Activated CD8-positive, alpha-beta T cell treated with anti-CD3 and anti-CD28 coated beads for 36 hours (primary cell): ENCODE measurements around the gene RAD51B. TPM values are rescaled to one million over a fixed set of nuclear protein-coding genes. Genes with fewer than 3 reads are reported as not detected.

Source experiments
- ATAC-seq: fragments of 200-7000 bp; cut with Tn5 transposase; one replicate; pipeline ENCODE4 v1.10.0; 2021; ENCODE audit warnings: mild to moderate bottlenecking, moderate library complexity
- CTCF ChIA-PET: fragments of 350-600 bp; sonication (Branson Sonifier 250); formaldehyde crosslinking; loops from one replicate; lab custom pipeline; 2021; ENCODE audit warnings: antibody characterized with exemption; lab: Charles Lee
- POLR2A ChIA-PET: fragments of 350-600 bp; sonication (Branson Sonifier 250); formaldehyde crosslinking; loops from one replicate; lab custom pipeline; 2021; ENCODE audit warnings: antibody characterized with exemption; lab: Charles Lee
- DNase-seq: peaks from one replicate; pipeline ENCODE4 v3.0.0-alpha.2; 2020
- H3K27ac Mint-ChIP-seq: one replicate; pipeline ENCODE4 v1.8.0; 2021; ENCODE audit warnings: mild to moderate bottlenecking, mixed read lengths
- H3K27me3 Mint-ChIP-seq: one replicate; pipeline ENCODE4 v1.8.0; 2021; ENCODE audit warnings: mixed read lengths
- H3K36me3 Mint-ChIP-seq: one replicate; pipeline ENCODE4 v1.8.0; 2021; ENCODE audit warnings: low read depth, mixed read lengths
- H3K4me1 Mint-ChIP-seq: one replicate; pipeline ENCODE4 v1.8.0; 2021; ENCODE audit warnings: low read depth, mixed read lengths
- H3K4me3 Mint-ChIP-seq: one replicate; pipeline ENCODE4 v1.8.0; 2021; ENCODE audit warnings: mild to moderate bottlenecking, moderate library complexity, mixed read lengths
- H3K9me3 Mint-ChIP-seq: one replicate; pipeline ENCODE4 v1.8.0; 2021; ENCODE audit warnings: mixed read lengths
- CTCF ChIP-seq: fragments of 200-600 bp; IDR thresholded peaks from one replicate; pipeline ENCODE4 v1.8.0; 2022; ENCODE audit warnings: antibody characterized with exemption, mild to moderate bottlenecking
- intact Hi-C: fragments of 100-400 bp; cut with micrococcal nuclease; formaldehyde crosslinking; loops from one replicate; pipeline ENCODE4 v1.10.0; 2022
- total RNA-seq, 2 experiments: library from RNA; stranded (reverse); gene quantifications; one replicate each; pipeline ENCODE4 v1.2.3, GENCODE V29; 2021

Gene RAD51B
- total RNA-seq, 2 experiments from 2014 or later: 38.2 to 40.6 TPM

DNA sequence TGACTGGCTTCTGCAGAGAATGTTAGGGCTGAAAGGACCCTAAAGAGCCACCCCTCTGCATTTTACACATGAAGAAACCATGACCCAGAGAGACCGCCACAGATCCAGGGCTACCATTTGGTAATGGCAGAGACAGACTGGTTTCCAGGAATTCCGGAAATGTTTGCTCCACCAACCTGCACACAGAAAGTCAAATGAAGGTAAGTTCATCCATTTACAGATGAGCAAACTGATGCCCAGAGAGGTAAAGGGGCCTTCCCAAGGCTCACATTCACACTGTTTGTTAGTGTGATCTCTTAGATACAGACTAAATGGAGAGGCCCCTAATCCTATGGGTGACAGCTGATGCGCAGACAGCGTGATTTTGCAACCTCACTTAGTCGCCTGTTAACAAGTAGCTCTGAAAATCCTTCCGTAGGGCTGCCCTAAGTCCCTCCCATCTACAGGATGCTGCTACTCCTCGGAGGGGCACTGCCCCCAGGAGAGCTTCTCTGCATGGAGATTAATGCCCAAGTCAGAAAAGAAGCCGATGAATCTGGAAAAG lies 939.5 kb downstream of the RAD51B start:
- DNase-seq: no peak
- intact Hi-C loops: no loop called here
- CTCF ChIA-PET: interaction anchor here (1.0 kb wide), 1 partner anchor 76 kb away, joined by 3 read pairs; no protein-coding TSS in a partner anchor
- Mint-ChIP-seq H3K4me1 (peaks cover 16% of the 10 kb centered on the region), H3K9me3 (no peaks in the 10 kb centered on the region), H3K27ac (no peak overlapping the region), H3K36me3 (no peaks in the 10 kb centered on the region), H3K4me3 (no peak overlapping the region), H3K27me3 (no peaks in the 10 kb centered on the region)
- POLR2A ChIA-PET: interaction anchor here (0.6 to 1.4 kb wide), 2 partner anchors 34 to 39 kb away, joined by 3 read pairs; partner anchors contain the start of gene ZFP36L1
- no peak for TF ChIP-seq CTCF
- ATAC-seq: no peak

- no peaks in the 10 kb centered on the region for H3K36me3 Mint-ChIP-seq
- ChIA-PET CTCF (interaction anchor here (1.0 kb wide), 1 partner anchor 29 kb away, joined by 3 read pairs; no protein-coding TSS in a partner anchor), POLR2A (interaction anchor here (0.8 to 1.4 kb wide), 3 partner anchors 24 to 40 kb away, joined by 3 read pairs; no protein-coding TSS in a partner anchor)
- intact Hi-C loops: no loop called here
- DNase-seq (no peak), ATAC-seq (no peak)
- no peaks in the 10 kb centered on the region for H3K27me3 Mint-ChIP-seq
- TF ChIP-seq CTCF: no peak
- H3K9me3 Mint-ChIP-seq: no peaks in the 10 kb centered on the region
- no peak overlapping the region for H3K27ac Mint-ChIP-seq
- peaks cover 16% of the 10 kb centered on the region for H3K4me1 Mint-ChIP-seq
- no peak overlapping the region for H3K4me3 Mint-ChIP-seq
These were observed 940.4 kb downstream of the RAD51B start for GRCh38 chr14:68759937-68760336.

DNA sequence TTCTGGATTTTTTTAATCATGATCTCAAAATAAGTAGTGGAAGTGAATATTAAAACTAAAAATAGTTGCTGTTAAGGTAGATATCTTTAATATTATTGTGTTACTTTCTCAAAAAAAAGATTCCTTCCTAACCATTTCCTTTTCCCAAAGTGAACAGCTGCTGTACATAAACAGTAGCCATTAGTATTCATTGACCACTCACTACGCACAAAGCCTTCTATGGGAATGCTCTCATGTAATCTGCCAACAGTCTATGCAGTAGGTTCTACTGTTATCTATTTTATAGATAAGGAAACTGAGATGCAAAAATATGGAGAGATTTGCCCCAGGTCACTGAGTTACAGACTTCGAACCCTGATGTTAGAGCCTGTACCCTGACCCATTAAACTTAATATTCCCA lies 941.2 kb downstream of the RAD51B start:
- no peak for TF ChIP-seq CTCF
- H3K9me3 Mint-ChIP-seq: no peaks in the 10 kb centered on the region
- ATAC-seq: no peak
- ChIA-PET POLR2A (interaction anchor here (0.8 to 1.1 kb wide), 2 partner anchors 9 to 23 kb away, joined by 3 read pairs; no protein-coding TSS in a partner anchor), CTCF (interaction anchor here (0.7 kb wide), 1 partner anchor 56 kb away, joined by 4 read pairs; no protein-coding TSS in a partner anchor)
- H3K4me1 Mint-ChIP-seq: peaks cover 17% of the 10 kb centered on the region
- no peak overlapping the region for H3K27ac Mint-ChIP-seq
- DNase-seq: no peak
- intact Hi-C loops: no loop called here
- H3K36me3 Mint-ChIP-seq: no peaks in the 10 kb centered on the region
- H3K27me3 Mint-ChIP-seq: no peaks in the 10 kb centered on the region
- H3K4me3 Mint-ChIP-seq: no peak overlapping the region

GRCh38 chr14:68761391-68761790 lies 941.8 kb downstream of the RAD51B start:
- intact Hi-C loops: no loop called here
- Mint-ChIP-seq H3K4me1 (peaks cover 18% of the 10 kb centered on the region), H3K27ac (no peak overlapping the region), H3K27me3 (no peaks in the 10 kb centered on the region), H3K36me3 (no peaks in the 10 kb centered on the region), H3K4me3 (no peak overlapping the region), H3K9me3 (no peaks in the 10 kb centered on the region)
- ChIA-PET POLR2A (interaction anchor here (1.1 kb wide), 1 partner anchor 10 kb away, joined by 3 read pairs; no protein-coding TSS in a partner anchor), CTCF (no interaction called here)
- DNase-seq (no peak), ATAC-seq (no peak)
- no peak for TF ChIP-seq CTCF
